22Rv1 (cell line): Measurements from ENCODE around the gene NREP.

Source experiments
- CTCF ChIP-seq: fragments of 450-650 bp; IDR thresholded peaks from 2 replicates; pipeline ENCODE4 v1.5.1; 2017; ENCODE audit warnings: mild to moderate bottlenecking
- ZFX ChIP-seq: fragments of 450-650 bp; IDR thresholded peaks from 2 replicates; pipeline ENCODE4 v1.6.1; 2017; ENCODE audit warnings: antibody characterized with exemption, borderline replicate concordance

GRCh38 chr5:111747337-111747736, 9.7 kb downstream of the NREP start:
- TF ChIP-seq CTCF = no peak
- no peak for TF ChIP-seq ZFX
